Ascending aorta (tissue), 2 donors: ENCODE data around the gene OIT3. TPM values are rescaled to one million over a fixed set of nuclear protein-coding genes. Genes with fewer than 3 reads are reported as not detected.
"Not testable (repeated sequence)": the region's sequence is repeated elsewhere in the genome, so short reads cannot be mapped to it uniquely, and the experiment has no call there.

ENCODE experiments used
- DNase-seq, 2 donors: peaks; one replicate each; pipeline ENCODE4 v3.0.0-alpha.2; 2019; ENCODE audit warnings: low spot score in 2 of 2
- H3K27ac ChIP-seq, 2 donors: fragments of 200-600 bp; sonication (generic); one replicate each; pipeline ENCODE4 v1.5.1; 2016 to 2017; ENCODE audit warnings: mild to moderate bottlenecking in 1 of 2
- H3K27me3 ChIP-seq: fragments of 200-600 bp; sonication (generic); one replicate; pipeline ENCODE4 v1.5.1; 2017
- H3K36me3 ChIP-seq, 2 donors: fragments of 200-600 bp; sonication (generic); one replicate each; pipeline ENCODE4 v1.5.1; 2016
- H3K4me1 ChIP-seq, 2 donors: fragments of 200-600 bp; sonication (generic); one replicate each; pipeline ENCODE4 v1.5.1; 2016 to 2017; ENCODE audit warnings: mild to moderate bottlenecking in 1 of 2
- H3K4me3 ChIP-seq, 2 donors: fragments of 200-600 bp; sonication (generic); one replicate each; pipeline ENCODE4 v1.5.1; 2016 to 2017; ENCODE audit warnings: mild to moderate bottlenecking in 1 of 2
- H3K9me3 ChIP-seq, 2 donors: fragments of 200-600 bp; sonication (generic); one replicate each; pipeline ENCODE4 v1.5.1; 2016
- intact Hi-C: fragments of 100-400 bp; cut with DNase I; formaldehyde crosslinking; loops from one replicate; pipeline ENCODE4 v1.15.1; 2023
- total RNA-seq: library from RNA; depleted of rRNA; stranded (reverse); fragments of >200 nt; gene quantifications from one replicate; pipeline ENCODE4 v1.1.0, GENCODE V29; 2016
- TF ChIP-seq, protein P1 (sequence below), 3 experiments: fragments of 200-600 bp in 2 of 3; fragments of 450-650 bp in 1 of 3; sonication (generic) in 2 of 3; IDR thresholded peaks; one replicate each; pipeline ENCODE4 v1.5.1; 2016 to 2019; ENCODE audit warnings: antibody characterized with exemption in 3 of 3, mild to moderate bottlenecking in 1 of 3, moderate library complexity in 1 of 3

OIT3 gene
- total RNA-seq, 1 donor from 2014 or later, result not detected

DNA sequence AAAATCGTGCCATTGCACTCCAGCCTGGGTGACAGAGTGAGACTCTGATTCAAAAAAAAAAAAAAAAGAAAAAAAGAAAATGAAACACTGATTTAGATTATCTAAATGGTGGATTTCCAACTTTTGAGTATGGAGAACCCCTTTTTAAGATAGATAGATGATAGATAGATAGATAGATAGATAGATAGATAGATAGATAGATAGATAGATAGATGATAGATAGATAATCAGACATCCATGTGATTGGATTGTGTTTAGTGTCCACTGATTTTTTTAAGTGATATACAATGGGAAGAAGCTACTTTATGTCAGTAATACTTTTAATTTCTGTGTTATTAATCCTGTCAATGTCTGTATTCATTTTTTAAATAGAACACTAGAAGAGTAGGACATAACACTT is 6.0 kb downstream of the OIT3 start:
- Histone ChIP-seq H3K36me3 (no peaks in the 10 kb centered on the region), H3K9me3 (no peaks in the 10 kb centered on the region), H3K27ac (no peak overlapping the region), H3K4me3 (no peak overlapping the region), H3K4me1 (no peaks in the 10 kb centered on the region), H3K27me3 (no peaks in the 10 kb centered on the region)
- TF ChIP-seq, protein P1, sequence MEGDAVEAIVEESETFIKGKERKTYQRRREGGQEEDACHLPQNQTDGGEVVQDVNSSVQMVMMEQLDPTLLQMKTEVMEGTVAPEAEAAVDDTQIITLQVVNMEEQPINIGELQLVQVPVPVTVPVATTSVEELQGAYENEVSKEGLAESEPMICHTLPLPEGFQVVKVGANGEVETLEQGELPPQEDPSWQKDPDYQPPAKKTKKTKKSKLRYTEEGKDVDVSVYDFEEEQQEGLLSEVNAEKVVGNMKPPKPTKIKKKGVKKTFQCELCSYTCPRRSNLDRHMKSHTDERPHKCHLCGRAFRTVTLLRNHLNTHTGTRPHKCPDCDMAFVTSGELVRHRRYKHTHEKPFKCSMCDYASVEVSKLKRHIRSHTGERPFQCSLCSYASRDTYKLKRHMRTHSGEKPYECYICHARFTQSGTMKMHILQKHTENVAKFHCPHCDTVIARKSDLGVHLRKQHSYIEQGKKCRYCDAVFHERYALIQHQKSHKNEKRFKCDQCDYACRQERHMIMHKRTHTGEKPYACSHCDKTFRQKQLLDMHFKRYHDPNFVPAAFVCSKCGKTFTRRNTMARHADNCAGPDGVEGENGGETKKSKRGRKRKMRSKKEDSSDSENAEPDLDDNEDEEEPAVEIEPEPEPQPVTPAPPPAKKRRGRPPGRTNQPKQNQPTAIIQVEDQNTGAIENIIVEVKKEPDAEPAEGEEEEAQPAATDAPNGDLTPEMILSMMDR (IDR thresholded peaks at IDR 0.05), result no peak
- intact Hi-C loops, result no loop called here
- no peak for DNase-seq

DNA sequence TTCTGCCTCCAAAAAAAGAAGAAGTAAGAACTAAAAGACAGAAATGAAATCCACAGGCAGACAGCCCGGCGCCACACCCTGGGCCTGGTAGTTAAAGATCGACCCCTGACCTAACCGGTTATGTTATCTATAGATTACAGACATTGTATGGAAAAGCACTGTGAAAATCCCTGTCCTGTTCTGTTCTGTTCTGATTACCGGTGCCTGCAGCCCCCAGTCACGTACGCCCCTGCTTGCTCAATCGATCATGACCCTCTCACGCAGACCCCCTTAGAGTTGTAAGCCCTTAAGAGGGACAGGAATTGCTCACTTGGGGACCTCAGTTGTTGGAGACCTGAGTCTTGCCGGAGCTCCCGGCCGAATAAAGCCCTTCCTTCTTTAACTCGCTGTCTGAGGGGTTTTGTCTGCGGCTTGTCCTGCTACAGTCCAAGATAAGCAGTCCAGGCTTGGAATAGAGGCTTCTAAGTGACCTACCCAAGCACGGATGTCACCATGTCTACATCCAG is 10.5 kb downstream of the OIT3 start:
- H3K4me3 ChIP-seq, H3K27ac ChIP-seq, H3K4me1 ChIP-seq, H3K9me3 ChIP-seq, intact Hi-C loops, H3K36me3 ChIP-seq, H3K27me3 ChIP-seq, DNase-seq: not testable (repeated sequence)

DNA sequence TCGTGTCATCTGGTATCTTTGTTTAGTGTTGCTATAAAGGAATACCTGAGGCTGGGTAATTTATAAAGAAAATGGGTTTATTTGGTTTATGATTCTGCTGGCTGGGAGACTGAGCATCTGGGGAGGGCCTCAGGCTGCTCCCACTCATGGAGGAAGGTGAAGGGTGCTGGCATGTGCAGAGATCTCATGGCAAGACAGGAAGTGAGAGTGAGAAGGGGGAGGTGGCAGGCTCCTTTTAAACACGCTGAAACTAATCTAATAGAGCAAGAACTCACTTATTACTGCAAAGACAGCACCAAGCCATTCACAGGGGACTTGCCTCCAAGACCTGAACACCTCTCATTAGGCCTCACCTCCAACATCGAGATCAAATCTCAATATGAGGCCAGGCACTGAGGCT is 11.3 kb downstream of the OIT3 start:
- Histone ChIP-seq H3K4me1 (no peaks in the 10 kb centered on the region), H3K36me3 (no peaks in the 10 kb centered on the region), H3K9me3 (no peaks in the 10 kb centered on the region), H3K27me3 (no peaks in the 10 kb centered on the region), H3K4me3 (no peak overlapping the region), H3K27ac (no peak overlapping the region)
- intact Hi-C loops, result no loop called here
- DNase-seq, result no peak
- TF ChIP-seq, protein P1 (IDR thresholded peaks at IDR 0.05), result no peak

DNA sequence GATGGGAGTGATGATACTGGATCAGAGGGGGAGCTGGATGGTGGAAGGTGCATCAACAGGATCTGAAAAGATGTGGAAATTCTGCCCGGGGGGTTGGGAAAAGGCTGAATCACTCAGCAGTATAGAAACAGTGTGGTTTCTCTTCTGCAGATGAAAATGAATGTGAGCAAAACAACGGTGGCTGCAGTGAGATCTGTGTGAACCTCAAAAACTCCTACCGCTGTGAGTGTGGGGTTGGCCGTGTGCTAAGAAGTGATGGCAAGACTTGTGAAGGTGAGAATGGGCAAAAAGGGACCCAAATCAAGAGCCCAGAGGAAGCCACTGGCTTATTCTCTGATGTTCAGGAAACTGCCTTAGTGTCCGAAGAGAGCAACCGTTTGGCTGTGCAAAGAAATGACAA is 12.9 kb downstream of the OIT3 start:
- no peaks in the 10 kb centered on the region for H3K27me3 ChIP-seq
- H3K36me3 ChIP-seq, result no peaks in the 10 kb centered on the region
- H3K9me3 ChIP-seq, result no peaks in the 10 kb centered on the region
- no peak for DNase-seq
- H3K4me3 ChIP-seq, result no peak overlapping the region
- H3K4me1 ChIP-seq, result no peaks in the 10 kb centered on the region
- H3K27ac ChIP-seq, result no peak overlapping the region
- TF ChIP-seq, protein P1 (IDR thresholded peaks at IDR 0.05), result no peak
- intact Hi-C loops, result no loop called here

DNA sequence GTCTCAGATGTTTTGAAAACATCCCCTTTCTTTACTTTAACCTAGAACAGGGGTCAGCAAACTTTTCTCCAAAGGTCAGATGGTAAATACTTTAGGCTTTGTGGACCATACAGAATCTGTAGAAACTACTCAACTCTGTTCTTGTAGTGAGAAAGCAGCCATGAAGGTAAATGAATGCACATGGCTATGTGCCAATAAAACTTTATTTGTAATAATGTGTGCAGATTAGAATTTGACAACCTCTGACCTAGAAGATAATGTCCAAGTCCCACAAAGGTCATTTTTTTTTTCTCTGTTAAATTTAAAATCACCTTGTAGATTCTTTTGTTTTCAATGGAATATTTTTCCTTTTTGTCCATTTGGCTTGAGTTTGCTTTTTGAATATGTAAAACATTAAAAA is 17.2 kb downstream of the OIT3 start:
- Histone ChIP-seq H3K4me3 (no peak overlapping the region), H3K4me1 (no peaks in the 10 kb centered on the region), H3K9me3 (no peaks in the 10 kb centered on the region), H3K27me3 (no peaks in the 10 kb centered on the region), H3K36me3 (no peaks in the 10 kb centered on the region), H3K27ac (no peak overlapping the region)
- intact Hi-C loops, result no loop called here
- no peak for DNase-seq
- TF ChIP-seq, protein P1 (IDR thresholded peaks at IDR 0.05), result no peak

DNA sequence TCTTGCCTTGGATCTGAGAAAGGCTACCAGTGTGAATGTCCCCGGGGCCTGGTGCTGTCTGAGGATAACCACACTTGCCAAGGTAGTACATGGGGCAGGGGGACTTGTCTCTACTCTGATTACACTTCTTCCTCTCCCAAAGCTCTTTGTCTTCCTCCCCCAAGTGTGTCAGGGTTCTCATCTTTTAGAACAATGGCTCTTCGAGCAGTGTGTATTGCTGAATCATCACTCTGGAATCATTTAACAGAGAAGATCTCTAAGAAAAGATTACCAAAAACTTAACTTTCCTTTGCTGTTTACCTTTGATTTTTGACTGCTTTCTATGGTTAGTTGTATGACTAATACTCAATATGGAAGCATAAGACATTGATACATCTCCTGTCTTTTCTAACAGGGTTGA is 18.2 kb downstream of the OIT3 start:
- Histone ChIP-seq H3K4me1 (no peaks in the 10 kb centered on the region), H3K36me3 (no peaks in the 10 kb centered on the region), H3K27me3 (no peaks in the 10 kb centered on the region), H3K27ac (no peak overlapping the region), H3K9me3 (no peaks in the 10 kb centered on the region), H3K4me3 (no peak overlapping the region)
- intact Hi-C loops, result no loop called here
- TF ChIP-seq, protein P1 (IDR thresholded peaks at IDR 0.05), result no peak
- DNase-seq, result no peak
